Suprapubic skin (tissue), 4 donors: ENCODE measurements around the gene BACH1.

Experiments used
- POLR2A ChIP-seq, 2 donors: fragments of 450-650 bp; IDR thresholded peaks; one replicate each; pipeline ENCODE4 v1.6.1; 2017; ENCODE audit warnings: antibody characterized with exemption in 2 of 2, mild to moderate bottlenecking in 2 of 2, moderate library complexity in 2 of 2
- POLR2AphosphoS5 ChIP-seq, 3 donors: sonication (generic); formaldehyde crosslinking; IDR thresholded peaks; one replicate each; pipeline ENCODE4 v1.6.1; 2017; ENCODE audit warnings: antibody characterized with exemption in 3 of 3
- TF ChIP-seq, protein P1 (sequence below), 2 donors: fragments of 200-600 bp in 1 of 2; fragments of 450-650 bp in 1 of 2; sonication (generic) in 1 of 2; IDR thresholded peaks; one replicate each; pipeline ENCODE4 v1.5.1; 2016 to 2019; ENCODE audit warnings: antibody characterized with exemption in 2 of 2, mild to moderate bottlenecking in 1 of 2, moderate library complexity in 1 of 2

DNA sequence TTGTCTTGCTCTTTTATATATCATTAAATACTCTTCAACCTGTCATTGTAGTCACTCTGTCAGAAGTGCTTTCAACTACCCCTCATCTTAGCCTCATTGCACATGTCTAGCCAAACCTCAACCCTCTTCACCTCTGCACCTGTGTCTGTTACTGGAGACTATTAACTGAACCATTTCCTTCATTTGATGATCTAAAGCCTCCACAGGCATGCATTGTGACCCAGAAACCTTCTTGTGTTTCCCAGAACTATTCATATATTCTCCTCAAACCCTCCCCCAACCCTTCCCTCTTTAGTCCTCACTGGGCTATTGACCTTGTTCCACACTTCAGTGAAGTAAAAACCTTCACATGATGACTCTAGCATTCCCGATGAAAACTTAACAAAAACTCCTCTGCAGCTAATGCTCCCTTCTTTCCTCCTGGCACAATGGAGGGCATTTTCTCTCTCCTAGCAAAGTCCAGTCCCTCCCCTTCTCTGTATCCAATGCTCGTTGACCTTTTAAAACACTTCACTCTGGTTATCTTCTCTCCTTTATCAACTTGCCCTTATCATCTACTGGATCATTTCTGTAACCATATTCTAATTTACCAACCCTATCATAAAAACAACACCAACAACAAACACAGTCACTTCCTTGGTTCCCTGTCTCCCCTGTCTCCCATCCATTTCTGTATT is 86.1 kb downstream of the BACH1 start:
- TF ChIP-seq, protein P1, sequence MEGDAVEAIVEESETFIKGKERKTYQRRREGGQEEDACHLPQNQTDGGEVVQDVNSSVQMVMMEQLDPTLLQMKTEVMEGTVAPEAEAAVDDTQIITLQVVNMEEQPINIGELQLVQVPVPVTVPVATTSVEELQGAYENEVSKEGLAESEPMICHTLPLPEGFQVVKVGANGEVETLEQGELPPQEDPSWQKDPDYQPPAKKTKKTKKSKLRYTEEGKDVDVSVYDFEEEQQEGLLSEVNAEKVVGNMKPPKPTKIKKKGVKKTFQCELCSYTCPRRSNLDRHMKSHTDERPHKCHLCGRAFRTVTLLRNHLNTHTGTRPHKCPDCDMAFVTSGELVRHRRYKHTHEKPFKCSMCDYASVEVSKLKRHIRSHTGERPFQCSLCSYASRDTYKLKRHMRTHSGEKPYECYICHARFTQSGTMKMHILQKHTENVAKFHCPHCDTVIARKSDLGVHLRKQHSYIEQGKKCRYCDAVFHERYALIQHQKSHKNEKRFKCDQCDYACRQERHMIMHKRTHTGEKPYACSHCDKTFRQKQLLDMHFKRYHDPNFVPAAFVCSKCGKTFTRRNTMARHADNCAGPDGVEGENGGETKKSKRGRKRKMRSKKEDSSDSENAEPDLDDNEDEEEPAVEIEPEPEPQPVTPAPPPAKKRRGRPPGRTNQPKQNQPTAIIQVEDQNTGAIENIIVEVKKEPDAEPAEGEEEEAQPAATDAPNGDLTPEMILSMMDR (IDR thresholded peaks at IDR 0.05) = no peak
- TF ChIP-seq POLR2A (IDR thresholded peaks at IDR 0.05) (no peak), POLR2AphosphoS5 (IDR thresholded peaks at IDR 0.05) (no peak)
